ENCODE results near the gene HSPA4L. TPM values are rescaled to one million over a fixed set of nuclear protein-coding genes. Genes with fewer than 3 reads are reported as not detected.

HSPA4L gene
- total RNA-seq = 1 to 10 TPM; 7.7 to 9.9 TPM
- long read RNA-seq, donor 1, partial matches to known transcripts = 1 of 7 reads
- long read RNA-seq, donor 1, other reads (novel, unspliced or antisense) = 6 of 7 reads
- long read RNA-seq, donor 2, full-length matches to known transcripts = 2 of 16 reads
- long read RNA-seq, donor 2, partial matches to known transcripts = 13 of 16 reads
- long read RNA-seq, donor 2, other reads (novel, unspliced or antisense) = 1 of 16 reads

DNA sequence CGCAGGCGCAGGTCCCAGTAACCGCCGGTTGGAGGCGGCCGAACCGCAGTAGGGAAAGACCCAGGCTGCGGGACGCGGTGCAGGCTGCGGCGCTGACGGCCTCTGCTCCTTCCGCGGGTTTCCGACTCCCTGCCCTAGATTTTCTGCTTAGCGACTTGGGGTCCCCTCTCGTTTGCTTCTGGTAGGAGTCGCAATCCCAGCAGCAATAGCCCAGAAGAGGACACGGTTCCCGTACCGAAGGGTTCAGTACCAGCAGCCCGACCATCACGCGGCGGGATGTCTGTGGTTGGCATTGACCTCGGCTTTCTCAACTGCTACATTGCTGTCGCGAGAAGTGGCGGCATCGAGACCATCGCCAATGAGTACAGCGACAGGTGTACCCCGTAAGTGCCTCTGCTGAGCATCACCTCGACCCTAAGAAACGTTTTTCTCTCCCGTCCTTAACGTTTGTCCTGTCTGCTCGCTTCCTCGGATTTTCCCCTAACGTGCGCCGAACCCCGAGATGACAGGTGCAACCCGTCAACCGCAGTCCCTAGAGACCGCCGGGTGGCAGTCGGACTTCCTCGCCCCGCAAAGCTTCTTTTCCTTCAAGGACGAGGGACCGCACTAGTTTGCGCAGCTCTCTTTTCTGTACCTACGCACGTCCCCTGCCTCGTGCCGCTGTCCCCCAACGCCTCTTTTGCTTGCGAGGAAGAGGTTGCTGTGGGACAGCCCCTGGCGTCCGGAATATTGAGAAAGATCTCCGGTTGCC lies at the start of gene HSPA4L:
HSPA4L (plus strand) TSS at position 48 of the 751 bp plus-strand sequence; CDS start at position 277, 229 bp downstream.
- DNase-seq (ENCODE audit: low spot score) = peak; percentile 88
- intact Hi-C loops (cut with DNase I) = no loop called here

DNA sequence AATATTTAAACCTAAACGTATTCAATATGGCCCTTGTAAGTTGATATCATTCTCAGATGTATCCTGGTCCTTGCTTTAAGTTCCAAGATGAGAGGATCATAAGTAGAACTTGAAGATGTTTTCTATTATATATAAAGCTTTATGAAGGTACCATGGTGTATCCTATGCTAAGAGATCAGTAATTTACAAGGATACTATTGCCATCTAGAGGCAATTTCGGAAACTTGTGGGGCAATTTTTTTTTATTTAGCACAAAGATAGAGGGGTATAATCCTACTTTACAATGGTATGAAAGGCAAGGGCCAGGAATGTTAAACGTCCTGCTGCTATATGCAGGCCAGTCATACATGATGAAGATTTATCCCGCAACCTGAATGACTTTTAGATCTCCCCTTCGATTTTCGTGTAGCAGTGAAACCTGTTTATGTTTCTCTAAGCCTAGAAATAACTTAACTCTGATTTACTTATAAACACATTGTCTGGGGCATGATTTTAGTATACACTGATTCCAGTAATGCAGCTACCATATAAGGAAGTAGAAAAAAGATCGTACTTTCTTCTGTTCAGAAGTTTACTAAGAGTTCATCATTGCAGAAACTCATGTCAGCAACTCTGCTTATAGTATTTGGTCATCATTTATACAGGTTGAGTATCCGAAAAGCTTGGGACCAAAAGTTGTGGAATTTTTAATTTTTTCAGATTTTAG lies 49.3 kb upstream of the HSPA4L start:
- DNase-seq (ENCODE audit: low spot score) = no peak
- intact Hi-C loops (cut with DNase I) = loop anchor here (5.0 kb wide), 1 partner anchor 125 kb away; no protein-coding TSS in a partner anchor

DNA sequence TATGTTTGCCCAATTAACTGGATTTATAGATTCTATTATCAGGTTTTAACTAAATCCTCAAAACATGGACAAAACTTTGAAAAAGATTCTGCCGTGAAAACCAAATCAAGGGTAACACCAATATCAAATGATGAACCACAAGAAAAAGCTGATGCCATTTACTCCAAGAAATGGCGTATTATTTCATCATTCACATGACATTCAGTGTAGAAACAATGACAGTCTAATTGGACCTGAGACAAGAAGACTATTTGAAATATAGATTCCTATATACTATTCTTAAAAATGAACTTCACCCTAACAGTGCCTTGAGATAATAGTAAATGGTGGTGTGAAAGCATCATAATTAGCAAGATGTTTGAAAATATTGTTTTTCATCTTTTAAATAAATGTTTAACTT lies 47.1 kb upstream of the HSPA4L start:
- intact Hi-C loops (cut with DNase I) = loop anchor here (5.0 kb wide), 1 partner anchor 128 kb away; no protein-coding TSS in a partner anchor
- DNase-seq (ENCODE audit: low spot score) = no peak

DNA sequence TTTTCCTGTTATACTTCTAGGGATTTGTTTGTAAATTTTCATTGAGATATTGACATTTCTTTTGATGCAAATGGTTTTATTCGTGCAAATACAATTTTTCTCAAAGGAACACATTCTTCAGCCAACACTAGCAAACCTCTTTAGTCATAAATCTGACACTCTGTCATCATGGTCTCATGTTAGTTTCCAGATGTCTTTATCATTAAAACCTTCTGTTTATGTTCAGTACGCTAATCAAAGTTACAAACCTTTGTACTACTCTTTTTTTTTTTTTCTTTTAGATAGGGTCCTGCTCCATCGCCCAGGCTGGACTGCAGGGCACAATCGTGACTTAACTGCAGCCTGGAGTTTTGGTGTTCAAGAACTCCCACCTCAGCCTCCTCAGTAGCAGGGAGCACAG lies 44.8 kb upstream of the HSPA4L start:
- intact Hi-C loops (cut with DNase I) = no loop called here
- no peak for DNase-seq (ENCODE audit: low spot score)

DNA sequence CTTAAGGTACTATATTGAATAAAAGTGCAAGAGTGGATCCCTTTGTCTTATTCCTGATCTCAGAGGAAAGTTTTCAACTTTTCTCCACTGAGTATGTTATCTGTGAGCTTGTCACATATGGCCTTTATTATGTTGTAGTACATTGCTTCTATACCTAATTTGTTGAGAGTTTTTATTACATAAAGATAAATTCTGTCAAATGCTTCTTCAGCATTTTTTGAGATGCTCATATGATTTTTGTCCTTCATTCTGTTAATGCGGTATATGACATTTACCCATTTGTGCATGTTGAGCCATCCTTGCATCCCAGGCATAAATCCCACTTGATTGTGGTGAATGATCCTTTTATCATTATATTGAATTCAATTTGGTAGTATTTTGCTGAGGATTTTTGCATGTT lies 40.9 kb upstream of the HSPA4L start:
- intact Hi-C loops (cut with DNase I) = no loop called here

DNA sequence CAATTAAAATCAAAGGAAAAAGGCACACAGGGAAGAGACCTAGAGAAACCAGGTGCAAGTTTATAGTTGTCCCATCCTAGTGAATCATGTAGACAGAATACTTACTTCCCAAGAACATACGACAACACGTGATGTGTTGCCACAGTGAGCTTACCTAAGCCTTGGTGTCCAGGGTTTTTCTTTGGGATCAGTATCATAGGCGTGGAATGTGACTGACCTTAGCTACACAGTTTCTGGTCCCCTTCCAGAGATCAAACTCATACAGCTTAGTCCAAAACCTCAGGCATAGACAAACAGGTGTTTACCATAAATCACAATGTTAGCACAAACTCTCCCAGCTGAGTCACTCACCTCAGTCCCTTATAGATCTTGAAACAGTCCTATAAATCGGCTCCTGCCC lies 34.2 kb upstream of the HSPA4L start:
- no peak for DNase-seq (ENCODE audit: low spot score)
- intact Hi-C loops (cut with DNase I) = no loop called here

More for the DNA sequence above, 40.9 kb upstream of the HSPA4L start:
- no peak for DNase-seq (ENCODE audit: low spot score)

DNA sequence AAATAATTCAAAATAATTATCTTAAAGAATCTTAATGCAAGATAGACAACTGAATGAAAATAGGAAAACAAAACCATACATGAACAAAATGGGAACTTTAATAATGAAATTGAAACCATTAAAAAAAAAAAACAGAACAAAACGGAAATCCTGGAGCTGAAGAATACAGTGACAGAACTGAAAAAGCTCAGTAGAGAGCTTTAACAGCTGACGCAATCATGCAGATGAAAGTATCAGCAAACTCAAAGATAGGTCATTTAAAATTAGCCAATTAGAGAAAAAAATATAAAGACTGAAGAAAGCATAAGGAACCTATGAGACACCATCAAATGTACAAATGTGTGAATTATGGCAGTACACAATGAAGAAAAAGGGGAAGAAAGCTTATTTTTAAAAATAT lies 33.2 kb upstream of the HSPA4L start:
- intact Hi-C loops (cut with DNase I) = no loop called here
- no peak for DNase-seq (ENCODE audit: low spot score)

DNA sequence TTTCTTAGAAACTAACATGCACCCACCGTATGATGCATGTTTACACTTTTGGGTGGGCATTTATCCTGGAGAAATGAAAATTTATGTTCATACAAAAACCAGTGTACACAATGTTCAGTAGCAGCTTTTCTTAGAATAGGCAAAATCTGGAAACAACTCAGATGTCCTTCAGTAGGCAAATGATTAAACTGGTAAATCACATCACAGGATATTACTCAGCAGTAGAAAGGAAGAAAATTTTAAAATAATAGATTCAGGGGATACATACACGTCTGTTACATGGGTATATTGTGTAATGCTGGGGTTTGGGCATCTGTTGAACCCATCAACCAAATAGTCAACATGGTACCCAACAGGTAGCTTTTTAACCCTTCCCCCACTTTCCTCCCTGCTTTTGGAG lies 25.2 kb upstream of the HSPA4L start:
- intact Hi-C loops (cut with DNase I) = no loop called here
- DNase-seq (ENCODE audit: low spot score) = no peak

DNA sequence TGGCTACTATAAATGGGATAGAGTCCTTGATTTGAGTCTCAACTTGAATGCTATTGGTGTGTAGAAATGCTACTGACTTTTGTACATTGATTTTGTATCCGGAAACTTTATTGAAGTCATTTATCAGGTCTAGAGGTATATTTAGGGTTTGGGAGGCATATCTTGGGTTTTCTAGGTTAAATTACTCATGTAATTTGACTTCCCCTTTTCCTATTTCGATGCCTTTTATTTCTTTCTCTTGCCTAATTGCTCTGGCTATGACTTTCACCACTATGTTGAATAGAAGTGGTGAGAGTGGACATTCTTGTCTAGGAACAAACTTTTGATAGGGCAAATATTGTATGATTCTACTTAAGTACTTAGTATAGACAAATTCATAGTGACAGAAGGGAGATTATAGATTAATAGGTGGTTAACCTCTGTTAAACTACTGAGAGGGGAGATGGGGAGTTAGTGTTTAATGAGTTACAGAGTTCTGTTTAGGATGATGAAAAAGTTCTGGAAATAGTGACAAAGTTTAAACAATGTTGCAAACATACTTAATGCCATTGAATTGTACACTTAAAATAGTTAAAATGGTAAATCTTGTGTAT lies 22.8 kb upstream of the HSPA4L start:
- no peak for DNase-seq (ENCODE audit: low spot score)
- intact Hi-C loops (cut with DNase I) = no loop called here

DNA sequence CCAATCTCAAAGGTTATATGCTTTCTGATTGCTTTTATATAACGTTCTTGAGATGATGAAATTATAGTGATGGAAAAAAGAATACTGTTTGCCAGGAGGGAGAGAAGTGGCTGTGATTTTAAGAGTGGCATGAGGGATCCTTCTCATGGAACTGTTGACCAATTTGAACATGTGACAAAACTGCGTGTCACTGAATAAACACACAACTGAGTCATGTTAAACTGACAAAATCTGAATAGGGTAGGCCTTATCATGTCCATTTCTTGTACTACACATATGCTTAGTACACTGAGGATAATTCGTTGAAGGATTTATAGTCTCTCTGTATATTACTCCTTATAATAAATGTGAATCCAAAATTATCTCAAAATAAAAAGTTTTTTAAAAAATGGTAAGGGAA lies 22.2 kb upstream of the HSPA4L start:
- intact Hi-C loops (cut with DNase I) = no loop called here

DNA sequence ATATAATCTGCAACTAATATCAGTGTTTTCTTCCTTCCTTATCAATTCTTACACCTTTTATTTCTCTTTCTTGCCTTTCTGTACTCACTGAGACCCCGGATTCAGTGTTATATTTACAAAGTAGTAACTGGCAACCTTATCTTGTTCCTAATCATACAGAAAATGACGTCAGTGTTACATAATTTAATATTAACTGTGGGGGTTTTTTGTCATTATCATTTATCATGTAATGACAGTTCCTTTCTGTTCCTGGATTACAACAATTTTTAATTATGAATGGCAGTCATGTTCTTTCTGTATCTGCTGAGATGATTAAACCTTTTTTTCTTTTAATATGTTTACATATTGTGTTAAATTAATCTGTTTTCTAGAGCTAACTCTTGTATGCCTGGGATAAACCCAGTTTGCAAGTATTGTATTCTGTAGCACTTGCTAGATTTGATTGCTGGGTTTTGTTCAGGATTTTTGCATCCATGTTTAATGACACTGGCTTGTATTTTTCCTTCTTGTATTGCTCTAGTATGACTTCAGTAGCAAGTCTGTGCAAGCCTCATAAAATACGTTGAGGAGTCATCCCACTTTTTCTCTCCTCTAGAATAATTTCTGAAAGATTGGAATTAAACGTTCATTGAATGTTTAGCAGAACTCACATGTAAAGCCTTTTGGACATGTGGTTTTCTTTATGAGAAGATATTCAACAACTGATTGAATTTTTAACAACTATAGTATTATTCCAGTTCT lies 10.4 kb upstream of the HSPA4L start:
- DNase-seq (ENCODE audit: low spot score) = no peak
- intact Hi-C loops (cut with DNase I) = no loop called here

More for the DNA sequence above, 22.2 kb upstream of the HSPA4L start:
- no peak for DNase-seq (ENCODE audit: low spot score)

DNA sequence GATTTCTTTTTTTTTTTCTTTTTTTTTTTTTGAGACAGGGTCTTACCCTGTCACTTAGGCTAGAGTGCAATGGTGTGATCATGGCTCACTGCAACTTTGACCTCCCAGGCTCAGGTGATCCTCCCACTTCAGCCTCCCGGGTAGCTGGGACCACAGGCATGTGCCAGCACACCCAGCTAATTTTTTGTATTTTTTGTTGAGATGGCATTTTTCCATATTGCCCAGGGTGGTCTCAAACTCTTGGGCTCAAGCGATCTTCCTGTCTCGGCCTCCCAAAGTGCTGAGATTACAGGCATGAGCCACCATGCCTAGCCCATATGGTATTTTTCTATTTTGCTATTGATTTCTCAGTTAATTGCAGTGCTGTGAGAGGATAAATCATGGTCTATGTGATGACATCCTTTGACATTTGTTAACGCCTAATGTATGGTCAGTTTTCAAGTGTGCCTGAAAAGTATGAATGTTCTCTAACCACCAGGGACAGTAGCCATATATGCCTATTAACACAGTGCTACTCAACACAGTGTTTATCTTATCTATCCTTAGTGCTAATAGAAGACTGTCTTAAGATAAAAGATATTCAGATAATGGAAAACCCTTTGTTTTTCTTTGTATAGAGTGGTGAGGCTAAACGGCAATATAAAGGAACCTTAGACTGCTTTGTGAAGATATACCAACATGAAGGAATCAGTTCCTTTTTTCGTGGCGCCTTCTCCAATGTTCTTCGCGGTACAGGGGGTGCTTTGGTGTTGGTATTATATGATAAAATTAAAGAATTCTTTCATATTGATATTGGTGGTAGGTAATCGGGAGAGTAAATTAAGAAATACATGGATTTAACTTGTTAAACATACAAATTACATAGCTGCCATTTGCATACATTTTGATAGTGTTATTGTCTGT lies 9.1 kb upstream of the HSPA4L start:
- DNase-seq (ENCODE audit: low spot score) = no peak
- intact Hi-C loops (cut with DNase I) = no loop called here

DNA sequence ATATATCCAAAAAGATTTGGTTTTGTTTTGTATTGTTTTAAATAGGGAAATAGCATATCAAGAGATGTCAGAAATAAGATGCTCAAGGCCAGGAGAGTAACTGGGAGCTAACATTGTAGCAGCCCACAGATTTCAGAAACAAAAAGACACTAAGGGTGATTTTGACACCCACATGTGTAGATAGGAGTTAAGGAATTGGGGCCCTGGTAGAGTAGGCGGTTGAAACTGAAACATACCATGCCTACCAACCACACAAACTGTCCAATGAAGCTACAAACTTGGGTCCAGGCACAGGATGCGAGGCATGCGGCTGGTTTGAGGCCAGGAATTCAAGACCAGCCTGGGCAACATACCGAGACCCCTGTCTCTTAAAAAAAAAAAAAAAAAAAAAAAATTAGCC lies 6.3 kb upstream of the HSPA4L start:
- DNase-seq (ENCODE audit: low spot score) = no peak
- intact Hi-C loops (cut with DNase I) = no loop called here

DNA sequence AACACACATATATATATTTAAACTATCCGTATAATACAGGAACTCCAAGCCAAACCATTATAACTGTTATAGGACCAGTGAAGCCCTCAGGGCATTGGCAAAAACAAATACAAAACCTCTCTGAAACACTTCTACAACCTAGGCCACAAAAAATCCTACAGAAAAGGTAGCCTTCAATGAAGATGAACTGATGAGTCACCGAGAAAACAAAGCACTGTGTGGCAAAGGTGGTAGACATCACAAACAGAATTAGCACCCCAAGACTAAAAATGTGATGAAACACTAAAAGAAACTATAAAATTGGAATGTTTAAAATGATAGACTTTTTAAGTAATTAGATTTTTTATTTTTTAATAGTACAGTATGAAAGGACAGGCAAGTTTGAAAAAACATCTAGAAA lies 5.5 kb upstream of the HSPA4L start:
- DNase-seq (ENCODE audit: low spot score) = no peak
- intact Hi-C loops (cut with DNase I) = no loop called here

DNA sequence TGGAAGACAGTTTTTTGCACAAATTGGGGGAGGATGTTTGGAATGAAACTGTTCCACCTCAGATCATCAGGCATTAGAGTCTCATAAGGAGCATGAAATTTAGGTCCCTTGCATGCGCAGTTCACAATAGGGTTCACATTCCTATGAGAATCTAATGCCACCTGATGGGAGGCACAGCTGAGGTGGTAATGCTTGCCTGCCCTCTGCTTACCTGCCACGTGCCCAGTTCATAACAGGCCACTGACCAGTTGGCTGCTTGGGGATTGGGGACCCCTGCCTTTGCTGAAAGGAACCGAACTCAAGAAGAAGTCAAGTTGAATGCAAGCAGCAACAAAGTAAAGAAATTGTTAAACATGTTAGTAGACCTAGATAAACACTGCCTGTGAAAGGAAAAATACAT lies 4.6 kb upstream of the HSPA4L start:
- intact Hi-C loops (cut with DNase I) = no loop called here
- DNase-seq (ENCODE audit: low spot score) = peak; percentile 17

DNA sequence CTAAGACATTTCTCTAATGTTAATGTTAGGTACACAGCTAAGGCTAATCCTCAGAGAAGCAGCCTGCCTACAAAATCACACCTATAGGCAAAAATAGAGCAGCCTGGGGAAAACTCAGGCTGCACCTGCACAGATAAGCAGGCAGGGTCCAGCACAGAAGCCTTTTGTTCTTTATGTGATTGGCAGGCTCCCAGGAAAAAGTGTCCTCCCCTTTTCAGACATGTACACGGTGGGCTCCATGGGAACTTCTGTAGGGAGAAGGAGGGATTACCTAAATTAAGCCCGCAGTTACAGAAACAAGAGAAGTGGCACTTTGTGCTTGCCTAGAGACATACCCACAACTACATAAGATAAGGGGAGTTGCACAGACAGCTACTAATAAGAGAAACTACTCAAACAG lies 4.0 kb upstream of the HSPA4L start:
- no peak for DNase-seq (ENCODE audit: low spot score)
- intact Hi-C loops (cut with DNase I) = no loop called here

DNA sequence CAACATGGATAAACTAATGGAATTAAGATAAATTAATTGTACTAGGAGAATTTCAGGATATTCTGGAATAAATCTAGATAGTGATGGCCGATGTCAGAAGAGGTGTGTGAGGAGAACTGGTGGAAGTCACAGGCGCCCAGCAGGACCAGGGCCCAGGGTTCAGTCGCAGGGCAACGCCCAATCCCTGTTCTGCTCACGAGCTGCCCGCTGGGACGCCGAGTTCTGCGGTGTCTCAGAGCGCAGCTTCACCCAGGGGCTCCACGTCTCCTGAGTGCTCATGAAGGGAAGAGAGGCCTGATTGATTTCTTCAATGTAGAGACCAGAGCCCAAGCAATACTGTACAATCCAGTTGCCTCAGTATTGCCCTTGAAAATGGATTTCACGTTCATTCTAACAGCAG lies 1.5 kb upstream of the HSPA4L start:
- intact Hi-C loops (cut with DNase I) = no loop called here
- no peak for DNase-seq (ENCODE audit: low spot score)

DNA sequence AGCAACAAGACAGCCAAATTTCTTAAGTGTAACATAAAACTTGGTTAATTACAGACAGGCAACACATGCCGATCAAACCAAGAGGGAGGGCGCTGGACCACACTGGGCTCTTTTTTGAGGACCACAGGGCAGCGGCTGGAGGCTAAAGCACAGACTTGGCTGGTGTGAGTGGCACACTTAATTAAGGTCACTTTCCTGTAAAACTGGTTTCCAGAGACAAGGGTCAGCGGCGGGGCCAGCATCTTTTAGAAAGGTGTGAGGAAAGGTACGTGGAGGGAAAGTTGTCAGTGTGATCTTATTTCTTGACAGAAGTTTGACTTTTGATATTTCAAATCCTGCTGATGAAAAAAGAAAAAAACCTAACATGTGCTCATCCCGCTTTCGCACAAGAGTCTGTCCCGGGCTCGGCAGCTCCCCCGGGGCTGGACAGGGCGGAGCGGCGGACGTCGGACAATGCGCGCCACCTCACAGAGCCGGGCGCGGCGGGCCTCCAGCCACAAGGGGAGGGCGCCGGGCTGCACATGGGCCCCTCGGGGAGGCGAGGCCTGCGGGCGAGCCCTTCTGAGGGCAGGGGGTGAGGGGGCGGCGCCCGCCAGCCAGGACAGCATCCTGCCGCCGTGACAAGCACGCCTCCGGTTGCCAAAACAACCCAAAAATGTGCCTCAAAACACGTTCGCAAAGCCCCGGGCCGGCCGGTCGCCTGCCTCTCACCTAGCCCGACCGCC lies 660 bp upstream of the HSPA4L start:
- intact Hi-C loops (cut with DNase I) = no loop called here
- DNase-seq (ENCODE audit: low spot score) = peak; percentile 89

Measured in posterior vena cava (tissue), 2 donors.